Mesenchymal stem cell (in vitro differentiated cells and primary cell): ENCODE data around the gene RAMACL.

Source experiments
- DNase-seq: peaks from one replicate; pipeline ENCODE4 v3.0.0-alpha.2; 2013
- H2AFZ ChIP-seq: one replicate; pipeline ENCODE4 v1.6.1; 2013; ENCODE audit warnings: low read depth, mild to moderate bottlenecking, control low read depth, inconsistent platforms, low read length, moderate library complexity
- H2AK5ac ChIP-seq: 2 replicates; pipeline ENCODE4 v1.6.1; 2013; ENCODE audit warnings: low read length, moderate library complexity, mild to moderate bottlenecking, inconsistent platforms; ENCODE audit not compliant: severe bottlenecking
- H2BK120ac ChIP-seq: one replicate; pipeline ENCODE4 v1.6.1; 2013; ENCODE audit warnings: low read depth, mild to moderate bottlenecking, inconsistent platforms, low read length, moderate library complexity
- H2BK12ac ChIP-seq, 2 experiments: one replicate each; pipeline ENCODE4 v1.6.1; 2013; ENCODE audit warnings: inconsistent platforms in 2 of 2, low read length in 2 of 2, mild to moderate bottlenecking in 2 of 2, moderate library complexity in 2 of 2, control low read depth in 1 of 2
- H2BK15ac ChIP-seq: one replicate; pipeline ENCODE4 v1.6.1; 2013; ENCODE audit warnings: mild to moderate bottlenecking, low read depth, inconsistent platforms; ENCODE audit not compliant: poor library complexity, severe bottlenecking
- H2BK5ac ChIP-seq: 2 replicates; pipeline ENCODE4 v1.6.1; 2013; ENCODE audit warnings: low read depth, mild to moderate bottlenecking, low read length, control low read depth, inconsistent platforms; ENCODE audit not compliant: poor library complexity, severe bottlenecking
- H3K14ac ChIP-seq, 2 experiments: one replicate each; pipeline ENCODE4 v1.6.1; 2013; ENCODE audit warnings: inconsistent platforms in 2 of 2, low read length in 2 of 2, control low read depth in 1 of 2, mild to moderate bottlenecking in 1 of 2, moderate library complexity in 1 of 2
- H3K18ac ChIP-seq, 2 experiments: one replicate each; pipeline ENCODE4 v1.6.1; 2013; ENCODE audit warnings: inconsistent platforms in 2 of 2, low read length in 2 of 2, control low read depth in 1 of 2, low read depth in 1 of 2, mild to moderate bottlenecking in 1 of 2
- H3K23ac ChIP-seq, 2 experiments: one replicate each; pipeline ENCODE4 v1.6.1; 2013; ENCODE audit warnings: inconsistent platforms in 2 of 2, low read length in 2 of 2, mild to moderate bottlenecking in 2 of 2, moderate library complexity in 2 of 2, control low read depth in 1 of 2
- H3K27ac ChIP-seq: 2 replicates; pipeline ENCODE4 v1.5.1; 2013; ENCODE audit warnings: mild to moderate bottlenecking, moderate library complexity, low read length, control low read depth, inconsistent platforms; ENCODE audit not compliant: poor library complexity, severe bottlenecking
- H3K27me3 ChIP-seq, 2 experiments: 2 replicates each; pipeline versions ENCODE4 v1.6.1 to v1.7.0; 2013; ENCODE audit warnings: low read length in 2 of 2, mild to moderate bottlenecking in 2 of 2, moderate library complexity in 2 of 2, control low read depth in 1 of 2, inconsistent platforms in 1 of 2; ENCODE audit not compliant: control insufficient read depth in 1 of 2, insufficient read depth in 1 of 2
- H3K36me3 ChIP-seq, 2 experiments: 2 replicates each; pipeline versions ENCODE4 v1.6.1 to v1.7.0; 2013; ENCODE audit warnings: low read length in 2 of 2, control low read depth in 1 of 2, inconsistent platforms in 1 of 2, low read depth in 1 of 2, mild to moderate bottlenecking in 1 of 2; ENCODE audit not compliant: insufficient read depth in 2 of 2, control insufficient read depth in 1 of 2
- H3K4ac ChIP-seq, 2 experiments: one replicate each; pipeline ENCODE4 v1.6.1; 2013; ENCODE audit warnings: inconsistent platforms in 2 of 2, low read length in 2 of 2, mild to moderate bottlenecking in 2 of 2, moderate library complexity in 2 of 2, control low read depth in 1 of 2, low read depth in 1 of 2
- H3K4me1 ChIP-seq: 2 replicates; pipeline ENCODE4 v1.6.1; 2013; ENCODE audit warnings: low read depth, low read length, control low read depth; ENCODE audit not compliant: control insufficient read depth, insufficient read depth
- H3K4me2 ChIP-seq: 2 replicates; pipeline ENCODE4 v1.6.1; 2013; ENCODE audit warnings: low read length, mild to moderate bottlenecking, inconsistent platforms; ENCODE audit not compliant: poor library complexity, severe bottlenecking
- H3K4me3 ChIP-seq, 2 experiments: 2 replicates each; pipeline versions ENCODE4 v1.5.1 to v1.7.0; 2013; ENCODE audit warnings: low read length in 2 of 2, mild to moderate bottlenecking in 2 of 2, control low read depth in 1 of 2, low read depth in 1 of 2; ENCODE audit not compliant: insufficient read depth in 1 of 2
- H3K79me1 ChIP-seq: replicated peaks from 2 replicates; pipeline ENCODE4 v1.6.1; 2013; ENCODE audit warnings: mild to moderate bottlenecking, control low read depth, low read length, inconsistent platforms; ENCODE audit not compliant: poor library complexity, severe bottlenecking
- H3K9ac ChIP-seq: 2 replicates; pipeline ENCODE4 v1.7.0; 2013; ENCODE audit warnings: mild to moderate bottlenecking, low read length, moderate library complexity
- H3K9me3 ChIP-seq: 2 replicates; pipeline ENCODE4 v1.7.0; 2013; ENCODE audit warnings: mild to moderate bottlenecking, low read length; ENCODE audit not compliant: control insufficient read depth
- H4K8ac ChIP-seq: one replicate; pipeline ENCODE4 v1.6.1; 2013; ENCODE audit warnings: inconsistent platforms, mild to moderate bottlenecking, low read length, moderate library complexity
- H4K91ac ChIP-seq: one replicate; pipeline ENCODE4 v1.6.1; 2013; ENCODE audit warnings: mild to moderate bottlenecking, low read length, inconsistent platforms
- WGBS: methylation state at CpG from one replicate; pipeline ENCODE4 v1.1.7; 2013; ENCODE audit warnings: mixed read lengths; 5-methylcytosine and 5-hydroxymethylcytosine counted together

Gene RAMACL

DNA sequence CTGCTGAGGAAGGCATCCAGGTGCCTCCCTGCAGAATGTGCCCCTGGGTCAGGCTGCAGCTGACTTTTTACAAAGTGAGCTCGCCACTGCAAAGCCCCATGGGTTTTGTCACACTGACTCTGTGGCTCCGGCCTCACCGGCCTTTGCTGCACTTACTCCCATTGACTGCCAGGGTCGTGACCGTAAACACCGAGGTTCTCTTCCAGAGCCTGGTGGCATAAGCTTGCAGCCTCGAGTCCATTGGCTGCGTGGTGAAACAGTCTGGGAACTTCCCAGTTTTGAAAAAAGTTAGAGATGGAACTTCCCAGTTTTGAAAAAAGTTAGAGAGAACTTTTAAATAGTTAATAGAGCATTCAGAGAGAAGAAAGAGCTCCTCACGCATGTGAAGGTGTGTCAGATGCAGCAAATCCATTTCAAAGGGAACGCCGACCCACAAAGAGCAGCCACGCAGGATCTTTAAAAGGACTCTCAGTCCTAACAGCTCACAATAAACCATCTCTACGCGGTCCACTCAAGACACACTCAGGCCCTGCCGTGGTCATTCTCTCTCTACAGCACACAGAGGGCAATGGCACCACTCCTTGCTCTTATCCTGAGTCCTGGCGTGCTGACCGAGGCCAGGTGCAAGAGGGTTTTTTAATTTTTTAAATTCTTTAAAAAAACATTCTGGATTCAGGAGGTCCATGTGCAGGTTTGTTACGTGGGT lies 12.8 kb downstream of the RAMACL start:
- H3K27ac ChIP-seq: no peak overlapping the region
- no peak overlapping the region for H2AK5ac ChIP-seq
- H3K14ac ChIP-seq: peak overlapping the region in 1 of 2 experiments; percentile 35
- H4K8ac ChIP-seq: peak overlapping the region; percentile 52
- no peak overlapping the region for H2BK5ac ChIP-seq
- H2BK120ac ChIP-seq: peak overlapping the region; percentile 11
- H3K23ac ChIP-seq: no peak overlapping the region
- no peak overlapping the region for H3K4me3 ChIP-seq
- 81% methylated on average over 18 of the region's 18 CpGs for WGBS
- peaks cover 0 to 3% of the 10 kb centered on the region in 2 experiments for H3K36me3 ChIP-seq
- peak overlapping the region; percentile 62 to 93 for H3K4ac ChIP-seq
- no peaks in the 10 kb centered on the region for H3K9me3 ChIP-seq
- H4K91ac ChIP-seq: peak overlapping the region; percentile 78
- no peak overlapping the region for H3K9ac ChIP-seq
- no peak overlapping the region for H2BK15ac ChIP-seq
- peak overlapping the region; percentile 76 to 100 for H3K18ac ChIP-seq
- no peak overlapping the region for H3K4me2 ChIP-seq
- no peaks in the 10 kb centered on the region for H3K27me3 ChIP-seq
- no peak overlapping the region for H2AFZ ChIP-seq
- peak overlapping the region in 1 of 2 experiments; percentile 100 for H2BK12ac ChIP-seq
- peak; percentile 59 for DNase-seq
- peaks cover 10% of the 10 kb centered on the region for H3K4me1 ChIP-seq
- H3K79me1 ChIP-seq: peaks cover 4% of the 10 kb centered on the region

DNA sequence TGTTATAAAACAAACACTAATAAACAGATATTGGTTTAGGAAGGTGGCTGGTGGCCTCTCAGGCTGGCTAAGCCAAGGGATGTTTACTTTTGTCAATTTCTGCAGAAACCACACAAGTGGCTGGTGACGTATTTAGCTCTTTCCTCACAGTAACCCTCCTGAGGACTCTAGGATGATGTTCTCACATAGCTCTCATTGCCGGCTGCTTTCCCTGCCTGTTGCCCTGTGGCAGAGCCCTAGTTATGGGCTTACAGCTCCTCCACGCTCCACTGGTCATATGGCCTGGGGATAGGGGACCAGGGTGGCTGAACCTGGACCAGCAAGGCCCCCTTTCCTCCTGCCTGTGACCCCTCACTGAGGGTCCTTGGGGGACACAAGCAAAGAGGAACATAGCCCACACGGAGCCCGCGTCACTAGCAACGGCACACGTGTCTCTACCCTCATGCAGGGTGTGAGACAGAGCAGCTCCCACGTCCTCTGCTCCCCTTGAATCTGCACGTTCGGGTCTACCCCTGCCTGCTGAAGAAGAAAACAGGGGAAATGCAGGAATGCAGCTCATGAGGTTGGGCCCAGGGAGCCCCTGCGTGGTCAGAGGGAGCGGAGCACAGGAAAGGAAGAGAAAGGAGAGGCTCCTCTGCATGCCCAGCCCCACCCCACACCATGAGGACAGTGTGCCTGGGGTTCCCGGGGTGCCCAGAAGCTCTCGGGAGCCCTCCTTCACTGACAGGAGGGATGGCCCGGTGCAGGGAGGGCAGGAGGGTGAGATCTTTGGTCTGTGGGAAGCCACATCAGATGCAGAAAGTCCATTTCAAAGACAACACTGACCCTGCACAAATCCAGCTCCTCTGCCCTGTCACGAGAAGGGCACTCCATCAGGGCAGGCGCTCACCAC lies 13.9 kb downstream of the RAMACL start:
- no peak overlapping the region for H3K4me2 ChIP-seq
- peak; percentile 99 for DNase-seq
- no peaks in the 10 kb centered on the region for H3K9me3 ChIP-seq
- H2BK120ac ChIP-seq: peak overlapping the region; percentile 11
- H3K23ac ChIP-seq: peak overlapping the region in 1 of 2 experiments; percentile 2
- H3K14ac ChIP-seq: peak overlapping the region in 1 of 2 experiments; percentile 98
- no peak overlapping the region for H2BK5ac ChIP-seq
- H3K27ac ChIP-seq: no peak overlapping the region
- peak overlapping the region; percentile 16 to 100 for H3K18ac ChIP-seq
- no peak overlapping the region for H2BK15ac ChIP-seq
- H4K91ac ChIP-seq: peak overlapping the region; percentile 78
- H3K36me3 ChIP-seq: peaks cover 0 to 3% of the 10 kb centered on the region in 2 experiments
- peak overlapping the region; percentile 74 for H3K9ac ChIP-seq
- no peak overlapping the region for H2AFZ ChIP-seq
- H3K4me3 ChIP-seq: no peak overlapping the region
- peak overlapping the region; percentile 62 to 93 for H3K4ac ChIP-seq
- H3K79me1 ChIP-seq: peaks cover 4% of the 10 kb centered on the region
- peak overlapping the region; percentile 30 to 100 for H2BK12ac ChIP-seq
- H2AK5ac ChIP-seq: no peak overlapping the region
- peak overlapping the region; percentile 9 for H4K8ac ChIP-seq
- no peaks in the 10 kb centered on the region for H3K27me3 ChIP-seq
- H3K4me1 ChIP-seq: peaks cover 10% of the 10 kb centered on the region
- WGBS: 41% methylated on average over 15 of the region's 18 CpGs

GRCh38 chr6:166570929-166571713 lies 15.4 kb downstream of the RAMACL start:
- H2BK12ac ChIP-seq: peak overlapping the region; percentile 94 to 98
- H2AK5ac ChIP-seq: no peak overlapping the region
- H3K27ac ChIP-seq: no peak overlapping the region
- peaks cover 4% of the 10 kb centered on the region for H3K79me1 ChIP-seq
- peak overlapping the region in 1 of 2 experiments; percentile 77 for H3K4ac ChIP-seq
- H3K36me3 ChIP-seq: peaks cover 0 to 3% of the 10 kb centered on the region in 2 experiments
- WGBS: 90% methylated on average over 19 of the region's 22 CpGs
- H3K9me3 ChIP-seq: no peaks in the 10 kb centered on the region
- H3K14ac ChIP-seq: peak overlapping the region in 1 of 2 experiments; percentile 96
- H2BK15ac ChIP-seq: peak overlapping the region; percentile 94
- H3K23ac ChIP-seq: no peak overlapping the region
- no peak for DNase-seq
- no peak overlapping the region for H3K4me2 ChIP-seq
- no peak overlapping the region for H3K9ac ChIP-seq
- peaks cover 20% of the 10 kb centered on the region for H3K4me1 ChIP-seq
- no peak overlapping the region for H2BK5ac ChIP-seq
- peak overlapping the region; percentile 25 for H4K8ac ChIP-seq
- H2AFZ ChIP-seq: no peak overlapping the region
- peak overlapping the region; percentile 75 to 90 for H3K18ac ChIP-seq
- H3K27me3 ChIP-seq: no peaks in the 10 kb centered on the region
- H2BK120ac ChIP-seq: peak overlapping the region; percentile 76
- peak overlapping the region; percentile 96 for H4K91ac ChIP-seq
- H3K4me3 ChIP-seq: no peak overlapping the region
